SHP77 (cell line): Measurements from ENCODE around the gene NSRP1.
"Not testable (repeated sequence)": the region's sequence is repeated elsewhere in the genome, so short reads cannot be mapped to it uniquely, and the experiment has no call there.

Experiments
- DNase-seq, 2 experiments: peaks; one replicate each; lab custom pipeline; 2025; lab: John Stamatoyannopoulos, UW

Gene NSRP1

GRCh38 chr17:30222251-30222650 is 105.6 kb downstream of the NSRP1 start:
- DNase-seq: no peak

- DNase-seq: no peak
Observed at GRCh38 chr17:30222721-30223175, 106.1 kb downstream of the NSRP1 start.

- DNase-seq: no peak
Observed at GRCh38 chr17:30224419-30224960, 107.9 kb downstream of the NSRP1 start.

- no peak for DNase-seq
Observed at GRCh38 chr17:30225112-30225511, 108.5 kb downstream of the NSRP1 start.

GRCh38 chr17:30225919-30226553 is 109.4 kb downstream of the NSRP1 start:
- DNase-seq: no peak

GRCh38 chr17:30226878-30227277 is 110.3 kb downstream of the NSRP1 start:
- no peak for DNase-seq

GRCh38 chr17:30228011-30228410 is 111.4 kb downstream of the NSRP1 start:
- no peak for DNase-seq

GRCh38 chr17:30229012-30229411 is 112.4 kb downstream of the NSRP1 start:
- DNase-seq: no peak

GRCh38 chr17:30230009-30230408 is 113.4 kb downstream of the NSRP1 start:
- DNase-seq: not testable (repeated sequence)

- no peak for DNase-seq
Observed at GRCh38 chr17:30230596-30231125, 114.0 kb downstream of the NSRP1 start.

GRCh38 chr17:30232015-30232823 is 115.6 kb downstream of the NSRP1 start:
- no peak for DNase-seq

- DNase-seq: no peak
Observed at GRCh38 chr17:30232824-30233427, 116.3 kb downstream of the NSRP1 start.

GRCh38 chr17:30234296-30234695 is 117.7 kb downstream of the NSRP1 start:
- no peak for DNase-seq

- DNase-seq: no peak
Observed at GRCh38 chr17:30234964-30235363, 118.3 kb downstream of the NSRP1 start.

- no peak for DNase-seq
Observed at GRCh38 chr17:30235386-30236296, 119.0 kb downstream of the NSRP1 start, which contains the start of gene SLC6A4. TSS of gene SLC6A4 (minus strand) at chr17:30235697. CDS start at chr17:30221958, 13,739 bp downstream.
